K562 (cell line): Measurements from ENCODE around the gene ADAMTS2. TPM values are rescaled to one million over a fixed set of nuclear protein-coding genes. Genes with fewer than 3 reads are reported as not detected.

Experiments used
- ATAC-seq: fragments of 200-7000 bp; cut with Tn5 transposase; 3 replicates; pipeline ENCODE4 v1.9.1; 2020; ENCODE audit warnings: moderate library complexity
- BruUV-seq: library from RNA; stranded (reverse); fragments of 400-500 nt; replicated peaks from 2 replicates; lab custom pipeline; 2021; lab: Mats Ljungman, UMichigan
- CTCF ChIA-PET: fragments of 300-600 bp; formaldehyde crosslinking; extraction: SDS; loops from one replicate; lab custom pipeline; 2021; ENCODE audit warnings: low intra/inter-chr PET ratio; lab: Yijun Ruan, JAX
- POLR2A ChIA-PET: fragments of 300-600, 350-650 bp; sonication (Branson Sonifier 250); formaldehyde crosslinking; extraction: SDS; loops from one replicate; lab custom pipeline; 2021; ENCODE audit warnings: antibody characterized with exemption, inconsistent platforms; lab: Yijun Ruan, JAX
- DNase-seq, 4 experiments: peaks; one replicate each; pipeline versions ENCODE4 v3.0.0 to v3.0.0-alpha.2; 2011 to 2018; ENCODE audit warnings: low spot score in 3 of 4, mixed read lengths in 3 of 4; ENCODE audit errors: extremely low read depth in 1 of 4
- FAIRE-seq: peaks from 2 replicates; lab custom pipeline; 2011; peaks lifted over from hg19 to GRCh38; lab: Jason Lieb, UNC
- H2AFZ ChIP-seq: 2 replicates; pipeline ENCODE4 v1.6.0; 2011; ENCODE audit warnings: low read depth, low read length, control low read depth, inconsistent platforms
- H3K27ac ChIP-seq: fragments of 200-600 bp; 3 replicates; pipeline ENCODE4 v1.8.0; 2011; ENCODE audit warnings: low read depth, mild to moderate bottlenecking, control low read depth, inconsistent platforms, low read length, moderate library complexity, mixed read lengths; ENCODE audit errors: extremely low read depth
- H3K27me3 ChIP-seq, 2 experiments: fragments of 300-600 bp in 1 of 2; 2 replicates in 1 of 2; 3 replicates in 1 of 2; pipeline versions ENCODE4 v1.6.0 to v1.8.0; 2011; ENCODE audit warnings: inconsistent platforms in 2 of 2, low read length in 2 of 2, mild to moderate bottlenecking in 1 of 2, mixed read lengths in 1 of 2, moderate library complexity in 1 of 2; ENCODE audit not compliant: control insufficient read depth in 2 of 2, insufficient read depth in 2 of 2
- H3K36me3 ChIP-seq: fragments of 300-600 bp; 3 replicates; pipeline ENCODE4 v1.8.0; 2011; ENCODE audit warnings: mild to moderate bottlenecking, low read length, inconsistent platforms; ENCODE audit not compliant: control insufficient read depth, insufficient read depth
- H3K4me1 ChIP-seq, 2 experiments: fragments of 200-600 bp in 1 of 2; replicated peaks in 1 of 2; 2 replicates in 1 of 2; 3 replicates in 1 of 2; pipeline versions ENCODE4 v1.5.1 to v1.8.0; 2011; ENCODE audit warnings: inconsistent platforms in 2 of 2, low read length in 2 of 2, mild to moderate bottlenecking in 1 of 2, mixed read lengths in 1 of 2, moderate library complexity in 1 of 2; ENCODE audit not compliant: control insufficient read depth in 2 of 2, insufficient read depth in 2 of 2
- H3K4me2 ChIP-seq: 2 replicates; pipeline ENCODE4 v1.6.1; 2011; ENCODE audit warnings: low read length, control low read depth, inconsistent platforms, mixed read lengths; ENCODE audit not compliant: insufficient read depth
- H3K4me3 ChIP-seq: fragments of 200-600 bp; sonication (generic), shearing (Covaris generic); 2 replicates; pipeline ENCODE4 v1.5.1; 2016; ENCODE audit warnings: control low read depth, inconsistent platforms
- H3K79me2 ChIP-seq: fragments of 200-600 bp; 3 replicates; pipeline ENCODE4 v1.8.0; 2011; ENCODE audit warnings: low read length, inconsistent platforms; ENCODE audit not compliant: control insufficient read depth, insufficient read depth
- H3K9ac ChIP-seq, 2 experiments: 2 replicates each; pipeline versions ENCODE4 v1.6.0 to v1.6.1; 2011; ENCODE audit warnings: low read depth in 2 of 2, low read length in 2 of 2, control low read depth in 1 of 2, inconsistent platforms in 1 of 2, mild to moderate bottlenecking in 1 of 2, mixed read lengths in 1 of 2; ENCODE audit not compliant: insufficient read depth in 1 of 2
- H3K9me1 ChIP-seq: one replicate; pipeline ENCODE4 v1.6.0; 2011; ENCODE audit warnings: inconsistent platforms, mild to moderate bottlenecking, low read length, moderate library complexity; ENCODE audit not compliant: control insufficient read depth, insufficient read depth
- H3K9me3 ChIP-seq: replicated peaks from 2 replicates; pipeline ENCODE4 v1.5.1; 2011; ENCODE audit warnings: low read depth, low read length, inconsistent platforms; ENCODE audit not compliant: control insufficient read depth, insufficient read depth
- H4K20me1 ChIP-seq: replicated peaks from 2 replicates; pipeline ENCODE4 v1.6.1; 2011; ENCODE audit warnings: low read length, inconsistent platforms, mixed read lengths; ENCODE audit not compliant: control insufficient read depth, insufficient read depth
- CREBBP ChIP-seq: IDR thresholded peaks from one replicate; pipeline ENCODE4 v1.6.1; 2012; ENCODE audit warnings: low read depth, mild to moderate bottlenecking, control low read depth, inconsistent platforms, low read length
- CSDE1 ChIP-seq, 2 experiments: fragments of 450-650 bp; IDR thresholded peaks; 2 replicates each; pipeline ENCODE4 v1.6.1; 2016; ENCODE audit warnings: mild to moderate bottlenecking in 1 of 2
- MEF2D ChIP-seq: conservative IDR thresholded peaks from 2 replicates; pipeline ENCODE4 v1.6.1; 2016; ENCODE audit warnings: low read depth, missing genetic modification characterization, missing compliant biosample characterization
- NFXL1 ChIP-seq: fragments of 450-650 bp; formaldehyde crosslinking; IDR thresholded peaks from 2 replicates; pipeline ENCODE4 v1.4.0; 2021; ENCODE audit warnings: mild to moderate bottlenecking
- RFX1 ChIP-seq: fragments of 450-650 bp; IDR thresholded peaks from 2 replicates; pipeline ENCODE4 v1.6.1; 2016; ENCODE audit warnings: mild to moderate bottlenecking, moderate library complexity
- SAP30 ChIP-seq: fragments of 200-600 bp; sonication (generic); IDR thresholded peaks from 2 replicates; pipeline ENCODE4 v1.6.1; 2012; ENCODE audit warnings: borderline replicate concordance, low read depth, mild to moderate bottlenecking, moderate library complexity, low read length, control low read depth, inconsistent platforms; ENCODE audit not compliant: insufficient read depth, poor library complexity, severe bottlenecking
- TAF15 ChIP-seq: fragments of 200-400 bp; formaldehyde crosslinking; IDR thresholded peaks from 2 replicates; pipeline ENCODE4 v1.6.1; 2017; ENCODE audit warnings: mild to moderate bottlenecking, low read depth, low read length, moderate library complexity
- TCFL5 ChIP-seq: fragments of 250-450 bp; sonication (Bioruptor Pico); conservative IDR thresholded peaks from 2 replicates; pipeline ENCODE4 v1.6.1; 2021; ENCODE audit warnings: mild to moderate bottlenecking, moderate library complexity, matching md5 sums
- ZNF668 ChIP-seq: fragments of 250-450 bp; sonication (Bioruptor Pico); IDR thresholded peaks from 2 replicates; pipeline ENCODE4 v1.8.0; 2022; ENCODE audit warnings: mild to moderate bottlenecking, inconsistent platforms
- WGBS: fragments of 100-300 bp; shearing (Covaris generic); methylation state at CpG from one replicate; pipeline ENCODE4 v1.1.6; 2016; ENCODE audit warnings: low coverage, mixed read lengths; ENCODE audit not compliant: insufficient coverage; ENCODE audit errors: missing lambda C conversion rate; 5-methylcytosine and 5-hydroxymethylcytosine counted together
- in situ Hi-C: fragments of 300-500 bp; cut with MboI; formaldehyde crosslinking; loops from 4 replicates; pipeline ENCODE4 v1.15.0; 2018; ENCODE audit warnings: inconsistent platforms, mixed read lengths
- intact Hi-C: fragments of 100-400 bp; cut with micrococcal nuclease; formaldehyde crosslinking; loops from 2 replicates; pipeline ENCODE4 v1.14.2; 2022
- polyA plus RNA-seq, 8 experiments: library from polyadenylated mRNA; depleted of rRNA in 4 of 8; stranded (reverse) in 5 of 8; unstranded in 3 of 8; fragments of >200 nt; fragmentation: Nextera tagmentation in 2 of 8; fragmentation: Illumina TruSeq in 1 of 8; extraction: Ambion mirVana in 2 of 8; extraction: Trizol in 1 of 8; gene quantifications; 2 replicates each; pipeline versions ENCODE4 v1.2.1 to v1.2.3, GENCODE V29; 2011 to 2014; ENCODE audit warnings: inconsistent platforms in 1 of 8, missing spikeins in 1 of 8
- total RNA-seq, 7 experiments: library from RNA; depleted of rRNA in 6 of 7; stranded (reverse); fragments of >200 nt in 6 of 7; fragmentation: Illumina TruSeq in 2 of 7; extraction: Trizol in 2 of 7; gene quantifications; 2 replicates each; pipeline versions ENCODE4 v1.2.1 to v1.2.3, GENCODE V29; 2011 to 2021; ENCODE audit warnings: low replicate concordance in 1 of 7
- TF ChIP-seq, protein P1 (sequence below): fragments of 250-450 bp; sonication (Bioruptor Pico); IDR thresholded peaks from 2 replicates; pipeline ENCODE4 v1.4.0; 2020; ENCODE audit warnings: borderline replicate concordance
- TF ChIP-seq, protein P2 (sequence below), 2 experiments: fragments of 150-350 bp in 1 of 2; IDR thresholded peaks; 2 replicates each; pipeline ENCODE4 v1.6.1; 2012 to 2016; ENCODE audit warnings: low read depth in 2 of 2, low read length in 2 of 2, mild to moderate bottlenecking in 1 of 2, moderate library complexity in 1 of 2
- TF ChIP-seq, protein P3 (sequence below): IDR thresholded peaks from 2 replicates; pipeline ENCODE4 v1.6.1; 2011; ENCODE audit warnings: borderline replicate concordance, low read depth, mild to moderate bottlenecking, moderate library complexity, low read length; ENCODE audit not compliant: insufficient read depth, poor library complexity, severe bottlenecking
- TF ChIP-seq, protein P4 (sequence below): fragments of 450-650 bp; formaldehyde crosslinking; IDR thresholded peaks from 2 replicates; pipeline ENCODE4 v1.4.0; 2022; ENCODE audit warnings: mild to moderate bottlenecking, moderate library complexity

ADAMTS2 gene
- total and polyA plus RNA-seq, 9 of the 15 experiments (the other 6 are each of a cell fraction or from before 2014, with no cell fraction given) = not detected

DNA sequence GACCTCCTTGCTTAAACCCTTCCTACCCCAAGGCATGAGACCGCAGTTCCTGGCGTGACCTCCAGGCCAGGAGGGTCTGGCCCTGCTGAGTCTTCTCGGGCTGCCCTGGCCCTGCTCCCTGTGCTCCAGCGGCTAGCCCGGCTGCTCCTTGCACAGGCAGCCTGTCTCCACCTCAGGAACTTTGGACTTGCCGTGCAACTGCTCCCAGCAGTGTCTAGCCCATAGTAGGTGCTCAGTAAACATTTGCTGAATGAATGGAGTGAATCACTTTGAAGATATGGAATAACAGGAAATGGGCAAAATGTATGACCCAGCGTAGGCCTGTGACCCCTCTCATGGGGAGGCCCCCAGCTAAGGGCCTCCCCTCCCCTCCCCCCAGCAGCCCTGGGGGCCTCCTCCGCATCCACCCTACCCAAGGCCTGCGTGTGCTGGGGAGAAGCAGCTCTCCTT, 158.0 kb downstream of the ADAMTS2 start (continued):
- TF ChIP-seq, protein P1, sequence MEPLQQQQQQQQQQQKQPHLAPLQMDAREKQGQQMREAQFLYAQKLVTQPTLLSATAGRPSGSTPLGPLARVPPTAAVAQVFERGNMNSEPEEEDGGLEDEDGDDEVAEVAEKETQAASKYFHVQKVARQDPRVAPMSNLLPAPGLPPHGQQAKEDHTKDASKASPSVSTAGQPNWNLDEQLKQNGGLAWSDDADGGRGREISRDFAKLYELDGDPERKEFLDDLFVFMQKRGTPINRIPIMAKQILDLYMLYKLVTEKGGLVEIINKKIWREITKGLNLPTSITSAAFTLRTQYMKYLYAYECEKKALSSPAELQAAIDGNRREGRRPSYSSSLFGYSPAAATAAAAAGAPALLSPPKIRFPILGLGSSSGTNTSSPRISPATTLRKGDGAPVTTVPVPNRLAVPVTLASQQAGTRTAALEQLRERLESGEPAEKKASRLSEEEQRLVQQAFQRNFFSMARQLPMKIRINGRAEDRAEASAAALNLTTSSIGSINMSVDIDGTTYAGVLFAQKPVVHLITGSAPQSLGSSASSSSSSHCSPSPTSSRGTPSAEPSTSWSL (CRISPR knock-in tag) = no peak
- TF ChIP-seq ZNF668 = no peak

DNA sequence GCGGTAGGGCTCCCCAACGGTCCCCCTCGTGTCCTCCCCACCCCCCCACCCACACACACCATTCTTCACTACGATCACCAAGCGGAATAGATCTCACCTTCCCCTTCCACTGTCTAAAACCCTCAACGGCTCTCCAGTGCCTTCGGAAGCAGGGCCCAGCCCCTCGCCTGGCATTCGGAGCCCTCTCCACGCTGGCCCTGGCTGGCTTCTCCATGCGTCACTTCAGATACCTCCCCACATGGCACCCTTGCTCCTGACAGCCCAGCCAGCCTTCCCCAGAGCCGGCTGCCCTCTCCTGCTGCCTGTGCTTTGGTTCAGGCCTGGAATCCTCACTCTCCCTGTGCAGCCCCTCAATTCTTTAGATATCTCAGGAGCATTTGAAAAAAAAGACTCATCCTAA, 158.5 kb downstream of the ADAMTS2 start:
- H3K9me1 ChIP-seq = no peaks in the 10 kb centered on the region
- FAIRE-seq = no peak
- H3K9me3 ChIP-seq = no peaks in the 10 kb centered on the region
- no peak overlapping the region for H3K9ac ChIP-seq
- H3K36me3 ChIP-seq = no peaks in the 10 kb centered on the region
- CTCF ChIA-PET = no interaction called here
- H2AFZ ChIP-seq = no peak overlapping the region
- H3K27ac ChIP-seq = no peak overlapping the region
- WGBS = 1% methylated on average over 11 of the region's 12 CpGs
- intact Hi-C loops (no loop called here), in situ Hi-C loops (no loop called here)
- no peak overlapping the region for H3K4me3 ChIP-seq
- DNase-seq = no peak
- no peaks in the 10 kb centered on the region; a peak in 1 of 5 replicates for H3K4me1 ChIP-seq
- POLR2A ChIA-PET = no interaction called here
- H4K20me1 ChIP-seq = no peaks in the 10 kb centered on the region
- H3K79me2 ChIP-seq = no peaks in the 10 kb centered on the region
- H3K4me2 ChIP-seq = no peak overlapping the region
- BruUV-seq = no TSS peak
- ATAC-seq = no peak
- H3K27me3 ChIP-seq = peaks cover 0 to 51% of the 10 kb centered on the region in 2 experiments; a peak in 3 of 5 replicates
- TF ChIP-seq NFXL1 (CRISPR knock-in tag) = no peak
- TF ChIP-seq CREBBP = no peak
- TF ChIP-seq CSDE1 (IDR thresholded peaks at IDR 0.05) = no peak
- TF ChIP-seq TAF15 = no peak
- TF ChIP-seq, protein P2, sequence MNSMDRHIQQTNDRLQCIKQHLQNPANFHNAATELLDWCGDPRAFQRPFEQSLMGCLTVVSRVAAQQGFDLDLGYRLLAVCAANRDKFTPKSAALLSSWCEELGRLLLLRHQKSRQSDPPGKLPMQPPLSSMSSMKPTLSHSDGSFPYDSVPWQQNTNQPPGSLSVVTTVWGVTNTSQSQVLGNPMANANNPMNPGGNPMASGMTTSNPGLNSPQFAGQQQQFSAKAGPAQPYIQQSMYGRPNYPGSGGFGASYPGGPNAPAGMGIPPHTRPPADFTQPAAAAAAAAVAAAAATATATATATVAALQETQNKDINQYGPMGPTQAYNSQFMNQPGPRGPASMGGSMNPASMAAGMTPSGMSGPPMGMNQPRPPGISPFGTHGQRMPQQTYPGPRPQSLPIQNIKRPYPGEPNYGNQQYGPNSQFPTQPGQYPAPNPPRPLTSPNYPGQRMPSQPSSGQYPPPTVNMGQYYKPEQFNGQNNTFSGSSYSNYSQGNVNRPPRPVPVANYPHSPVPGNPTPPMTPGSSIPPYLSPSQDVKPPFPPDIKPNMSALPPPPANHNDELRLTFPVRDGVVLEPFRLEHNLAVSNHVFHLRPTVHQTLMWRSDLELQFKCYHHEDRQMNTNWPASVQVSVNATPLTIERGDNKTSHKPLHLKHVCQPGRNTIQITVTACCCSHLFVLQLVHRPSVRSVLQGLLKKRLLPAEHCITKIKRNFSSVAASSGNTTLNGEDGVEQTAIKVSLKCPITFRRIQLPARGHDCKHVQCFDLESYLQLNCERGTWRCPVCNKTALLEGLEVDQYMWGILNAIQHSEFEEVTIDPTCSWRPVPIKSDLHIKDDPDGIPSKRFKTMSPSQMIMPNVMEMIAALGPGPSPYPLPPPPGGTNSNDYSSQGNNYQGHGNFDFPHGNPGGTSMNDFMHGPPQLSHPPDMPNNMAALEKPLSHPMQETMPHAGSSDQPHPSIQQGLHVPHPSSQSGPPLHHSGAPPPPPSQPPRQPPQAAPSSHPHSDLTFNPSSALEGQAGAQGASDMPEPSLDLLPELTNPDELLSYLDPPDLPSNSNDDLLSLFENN (IDR thresholded peaks at IDR 0.05; ENCODE audit: low read depth in 2 of 2, low read length in 2 of 2) = no peak
- TF ChIP-seq MEF2D (tag) = no peak
- TF ChIP-seq, protein P3, sequence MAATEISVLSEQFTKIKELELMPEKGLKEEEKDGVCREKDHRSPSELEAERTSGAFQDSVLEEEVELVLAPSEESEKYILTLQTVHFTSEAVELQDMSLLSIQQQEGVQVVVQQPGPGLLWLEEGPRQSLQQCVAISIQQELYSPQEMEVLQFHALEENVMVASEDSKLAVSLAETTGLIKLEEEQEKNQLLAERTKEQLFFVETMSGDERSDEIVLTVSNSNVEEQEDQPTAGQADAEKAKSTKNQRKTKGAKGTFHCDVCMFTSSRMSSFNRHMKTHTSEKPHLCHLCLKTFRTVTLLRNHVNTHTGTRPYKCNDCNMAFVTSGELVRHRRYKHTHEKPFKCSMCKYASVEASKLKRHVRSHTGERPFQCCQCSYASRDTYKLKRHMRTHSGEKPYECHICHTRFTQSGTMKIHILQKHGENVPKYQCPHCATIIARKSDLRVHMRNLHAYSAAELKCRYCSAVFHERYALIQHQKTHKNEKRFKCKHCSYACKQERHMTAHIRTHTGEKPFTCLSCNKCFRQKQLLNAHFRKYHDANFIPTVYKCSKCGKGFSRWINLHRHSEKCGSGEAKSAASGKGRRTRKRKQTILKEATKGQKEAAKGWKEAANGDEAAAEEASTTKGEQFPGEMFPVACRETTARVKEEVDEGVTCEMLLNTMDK = no peak
- TF ChIP-seq, protein P4, sequence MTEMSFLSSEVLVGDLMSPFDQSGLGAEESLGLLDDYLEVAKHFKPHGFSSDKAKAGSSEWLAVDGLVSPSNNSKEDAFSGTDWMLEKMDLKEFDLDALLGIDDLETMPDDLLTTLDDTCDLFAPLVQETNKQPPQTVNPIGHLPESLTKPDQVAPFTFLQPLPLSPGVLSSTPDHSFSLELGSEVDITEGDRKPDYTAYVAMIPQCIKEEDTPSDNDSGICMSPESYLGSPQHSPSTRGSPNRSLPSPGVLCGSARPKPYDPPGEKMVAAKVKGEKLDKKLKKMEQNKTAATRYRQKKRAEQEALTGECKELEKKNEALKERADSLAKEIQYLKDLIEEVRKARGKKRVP (CRISPR knock-in tag) = no peak
- TF ChIP-seq TCFL5 (CRISPR knock-in tag) = no peak
- no peak for TF ChIP-seq SAP30
- TF ChIP-seq RFX1 = no peak
